Measurements from ENCODE around the gene LRRN2. TPM values are rescaled to one million over a fixed set of nuclear protein-coding genes. Genes with fewer than 3 reads are reported as not detected.

LRRN2 gene
- total RNA-seq, 1 experiment from 2014 or later, result 2.0 TPM

DNA sequence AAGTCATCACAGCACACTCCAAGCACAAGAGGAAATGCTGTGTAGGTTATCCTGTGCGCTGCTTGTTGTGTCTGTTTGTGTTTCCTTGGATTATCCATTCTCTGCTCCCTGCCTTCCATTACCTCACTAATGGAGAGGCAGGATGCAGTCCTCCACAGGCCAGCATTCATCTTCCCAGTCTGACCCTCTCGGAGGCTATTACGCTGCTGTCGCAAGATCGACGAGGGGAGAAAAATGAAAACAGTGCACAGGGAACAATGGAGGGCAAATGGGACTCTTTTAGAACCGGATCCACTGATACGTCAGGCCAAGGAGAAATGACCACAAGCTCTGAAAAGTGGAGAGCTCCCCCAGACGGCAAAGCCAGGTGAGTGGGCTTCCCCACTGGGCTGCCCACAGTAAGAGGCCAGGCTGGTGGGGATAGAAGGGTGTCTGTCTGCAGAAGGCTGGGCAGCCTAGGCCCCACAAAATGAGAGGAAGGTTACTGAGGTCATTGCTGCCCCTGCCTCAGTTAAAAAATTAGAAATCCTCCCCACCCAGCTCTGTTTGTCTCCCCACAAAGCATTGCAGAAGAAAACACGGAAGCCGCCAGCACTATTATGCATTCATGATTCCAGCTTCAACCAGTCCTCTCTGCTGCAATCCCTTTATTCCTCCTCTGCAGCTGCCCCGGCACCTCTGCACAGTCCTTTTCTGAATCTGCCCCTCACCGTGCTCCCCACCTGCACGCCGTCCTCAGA lies 21.7 kb downstream of the LRRN2 start:
- CTCF ChIA-PET, result interaction anchor here (0.6 kb wide), 1 partner anchor 97 kb away, joined by 7 read pairs; no protein-coding TSS in a partner anchor
- H3K4me3 ChIP-seq (ENCODE audit: low read depth in 2 of 2, low read length in 2 of 2), result no peak overlapping the region
- DNase-seq (ENCODE audit: low read depth, low spot score), result no peak
- H3K36me3 ChIP-seq (ENCODE audit: control insufficient read depth, insufficient read depth, low read length), result no peaks in the 10 kb centered on the region
- no peaks in the 10 kb centered on the region for H3K4me1 ChIP-seq (ENCODE audit: control insufficient read depth, insufficient read depth, low read length)
- peaks cover 2% of the 10 kb centered on the region; the same call in 1 of the 2 replicates for H3K27me3 ChIP-seq (ENCODE audit: control insufficient read depth, insufficient read depth, low read length)
- POLR2A ChIA-PET, result no interaction called here
- H3K9me3 ChIP-seq (ENCODE audit: control insufficient read depth, insufficient read depth, low read depth, low read length), result no peaks in the 10 kb centered on the region
- no peak for ATAC-seq
- BruUV-seq (replicated peaks), result no TSS peak
- H3K27ac ChIP-seq (ENCODE audit: low read length), result no peak overlapping the region
- TF ChIP-seq SIN3A (IDR thresholded peaks at IDR 0.05; ENCODE audit: borderline replicate concordance, insufficient read depth, low read depth, low read length), result no peak
- TF ChIP-seq, protein P1, sequence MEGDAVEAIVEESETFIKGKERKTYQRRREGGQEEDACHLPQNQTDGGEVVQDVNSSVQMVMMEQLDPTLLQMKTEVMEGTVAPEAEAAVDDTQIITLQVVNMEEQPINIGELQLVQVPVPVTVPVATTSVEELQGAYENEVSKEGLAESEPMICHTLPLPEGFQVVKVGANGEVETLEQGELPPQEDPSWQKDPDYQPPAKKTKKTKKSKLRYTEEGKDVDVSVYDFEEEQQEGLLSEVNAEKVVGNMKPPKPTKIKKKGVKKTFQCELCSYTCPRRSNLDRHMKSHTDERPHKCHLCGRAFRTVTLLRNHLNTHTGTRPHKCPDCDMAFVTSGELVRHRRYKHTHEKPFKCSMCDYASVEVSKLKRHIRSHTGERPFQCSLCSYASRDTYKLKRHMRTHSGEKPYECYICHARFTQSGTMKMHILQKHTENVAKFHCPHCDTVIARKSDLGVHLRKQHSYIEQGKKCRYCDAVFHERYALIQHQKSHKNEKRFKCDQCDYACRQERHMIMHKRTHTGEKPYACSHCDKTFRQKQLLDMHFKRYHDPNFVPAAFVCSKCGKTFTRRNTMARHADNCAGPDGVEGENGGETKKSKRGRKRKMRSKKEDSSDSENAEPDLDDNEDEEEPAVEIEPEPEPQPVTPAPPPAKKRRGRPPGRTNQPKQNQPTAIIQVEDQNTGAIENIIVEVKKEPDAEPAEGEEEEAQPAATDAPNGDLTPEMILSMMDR (IDR thresholded peaks at IDR 0.05), result no peak
- TF ChIP-seq TCF7L2 (IDR thresholded peaks at IDR 0.05; ENCODE audit: low read depth, low read length), result no peak
- intact Hi-C loops (cut with micrococcal nuclease; ENCODE audit: unreplicated experiment), result no loop called here
- in situ Hi-C loops (cut with HindIII; ENCODE audit: low pct_unique_long_range_greater_than_20kb, low sequenced_read_pairs), result no loop called here

- in situ Hi-C loops (cut with HindIII; ENCODE audit: low pct_unique_long_range_greater_than_20kb, low sequenced_read_pairs), result no loop called here
- H3K9me3 ChIP-seq (ENCODE audit: control insufficient read depth, insufficient read depth, low read depth, low read length), result no peaks in the 10 kb centered on the region
- peaks cover 2% of the 10 kb centered on the region; the same call in 1 of the 2 replicates for H3K27me3 ChIP-seq (ENCODE audit: control insufficient read depth, insufficient read depth, low read length)
- no peak for DNase-seq (ENCODE audit: low read depth, low spot score)
- TF ChIP-seq POLR2AphosphoS5 (IDR thresholded peaks at IDR 0.05; ENCODE audit: low read depth, low read length), result no peak
- TF ChIP-seq TCF7L2 (IDR thresholded peaks at IDR 0.05; ENCODE audit: low read depth, low read length), result no peak
- TF ChIP-seq SIN3A (IDR thresholded peaks at IDR 0.05; ENCODE audit: borderline replicate concordance, insufficient read depth, low read depth, low read length), result no peak
- TF ChIP-seq, protein P1 (IDR thresholded peaks at IDR 0.05), result no peak
- no peak for TF ChIP-seq REST (IDR thresholded peaks at IDR 0.05; ENCODE audit: insufficient read depth in 1 of 2, low read depth in 2 of 2, low read length in 1 of 2)
- no peak for ATAC-seq
- no peak overlapping the region for H3K27ac ChIP-seq (ENCODE audit: low read length)
- intact Hi-C loops (cut with micrococcal nuclease; ENCODE audit: unreplicated experiment), result no loop called here
- ChIA-PET CTCF (no interaction called here), POLR2A (no interaction called here)
- no TSS peak for BruUV-seq (replicated peaks)
- no peaks in the 10 kb centered on the region for H3K36me3 ChIP-seq (ENCODE audit: control insufficient read depth, insufficient read depth, low read length)
- no peak overlapping the region for H3K4me3 ChIP-seq (ENCODE audit: low read depth in 2 of 2, low read length in 2 of 2)
- no peaks in the 10 kb centered on the region for H3K4me1 ChIP-seq (ENCODE audit: control insufficient read depth, insufficient read depth, low read length)
Measured at GRCh38 chr1:204662530-204662929, 23.0 kb downstream of the LRRN2 start.
